Activated CD8-positive, alpha-beta memory T cell treated with anti-CD3 and anti-CD28 coated beads, Interleukin-2, amount 10 ng/mL, durations not matched to agents 7 days and 5 days (primary cell): ENCODE measurements around the gene CD2BP2. TPM values are rescaled to one million over a fixed set of nuclear protein-coding genes. Genes with fewer than 3 reads are reported as not detected.
"Not testable (repeated sequence)": the region's sequence is repeated elsewhere in the genome, so short reads cannot be mapped to it uniquely, and the experiment has no call there.

Experiments
- ATAC-seq: fragments of 150-1000 bp; cut with Tn5 transposase; one replicate; pipeline ENCODE4 v1.10.0; 2021; ENCODE audit warnings: moderate library complexity
- CTCF ChIA-PET: fragments of 350-600 bp; sonication (Branson Sonifier 250); formaldehyde crosslinking; loops from one replicate; lab custom pipeline; 2021; ENCODE audit warnings: antibody characterized with exemption; lab: Charles Lee
- DNase-seq: peaks from one replicate; pipeline ENCODE4 v3.0.0-alpha.2; 2020
- H3K27ac Mint-ChIP-seq: one replicate; pipeline ENCODE4 v1.8.0; 2021; ENCODE audit warnings: mild to moderate bottlenecking, mixed read lengths
- H3K27me3 Mint-ChIP-seq: one replicate; pipeline ENCODE4 v1.8.0; 2021; ENCODE audit warnings: mixed read lengths
- H3K36me3 Mint-ChIP-seq: one replicate; pipeline ENCODE4 v1.8.0; 2021; ENCODE audit warnings: mild to moderate bottlenecking, mixed read lengths
- H3K4me1 Mint-ChIP-seq: one replicate; pipeline ENCODE4 v1.8.0; 2021; ENCODE audit warnings: mixed read lengths
- H3K4me3 Mint-ChIP-seq: one replicate; pipeline ENCODE4 v1.8.0; 2021; ENCODE audit warnings: mild to moderate bottlenecking, moderate library complexity, mixed read lengths
- H3K9me3 Mint-ChIP-seq: one replicate; pipeline ENCODE4 v1.8.0; 2022; ENCODE audit warnings: low read depth, mixed read lengths
- total RNA-seq, 2 experiments: library from RNA; stranded (reverse); gene quantifications; one replicate each; pipeline ENCODE4 v1.2.3, GENCODE V29; 2021

CD2BP2 gene
- total RNA-seq, 2 experiments from 2014 or later, result 70.0 to 94.9 TPM

DNA sequence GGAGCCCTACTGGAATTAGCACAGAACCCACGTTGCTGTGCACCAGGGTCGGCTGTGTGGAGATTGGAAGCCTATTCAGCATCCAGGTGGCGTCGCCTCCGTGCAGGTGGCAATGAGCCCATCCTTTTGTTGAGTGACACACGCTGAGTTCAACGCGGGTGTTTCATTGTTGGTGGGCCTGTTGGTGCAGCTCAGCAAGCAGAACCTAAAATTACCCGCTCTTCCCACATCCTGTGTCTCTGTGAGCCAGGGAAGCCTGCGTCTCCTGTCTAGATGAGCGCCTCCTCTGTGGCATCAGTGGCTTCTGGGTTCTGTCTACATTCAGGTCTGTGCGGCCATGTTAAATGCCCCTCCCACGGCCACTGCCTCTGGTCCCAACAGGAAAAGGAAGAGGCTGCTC is 14.5 kb downstream of the CD2BP2 start:
- DNase-seq (no peak), ATAC-seq (peak; percentile 28)
- CTCF ChIA-PET, result interaction anchor here (3.0 kb wide), 1 partner anchor 69 kb away, joined by 9 read pairs; no protein-coding TSS in a partner anchor
- H3K4me1 Mint-ChIP-seq, result peaks cover 17% of the 10 kb centered on the region
- H3K27ac Mint-ChIP-seq, result peak overlapping the region; percentile 28
- H3K4me3 Mint-ChIP-seq, result no peak overlapping the region
- H3K9me3 Mint-ChIP-seq, result no peaks in the 10 kb centered on the region
- H3K27me3 Mint-ChIP-seq, result no peaks in the 10 kb centered on the region
- no peaks in the 10 kb centered on the region for H3K36me3 Mint-ChIP-seq

DNA sequence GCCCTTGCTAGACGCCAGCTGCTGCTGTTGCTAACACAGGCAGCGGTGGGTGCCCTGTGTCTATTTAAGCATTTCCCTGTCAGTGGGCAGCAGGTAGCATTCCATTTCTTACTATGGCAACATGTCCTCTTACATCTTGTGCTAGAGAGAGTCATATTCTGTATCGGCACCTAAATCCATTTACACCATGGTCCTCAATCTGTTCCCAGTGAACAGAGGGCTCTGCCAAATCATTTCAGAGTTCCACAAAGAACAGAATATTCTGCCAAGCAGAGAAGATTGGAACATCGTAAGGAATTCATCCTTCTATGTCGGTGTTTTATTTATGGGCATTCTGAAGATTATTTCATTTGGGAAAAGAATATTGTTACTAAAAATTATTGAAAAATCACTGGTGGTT is 16.4 kb downstream of the CD2BP2 start:
- DNase-seq, CTCF ChIA-PET, H3K27me3 Mint-ChIP-seq, H3K36me3 Mint-ChIP-seq, H3K27ac Mint-ChIP-seq, H3K4me3 Mint-ChIP-seq, H3K9me3 Mint-ChIP-seq, ATAC-seq: not testable (repeated sequence)
- H3K4me1 Mint-ChIP-seq, result peaks cover 19% of the 10 kb centered on the region

DNA sequence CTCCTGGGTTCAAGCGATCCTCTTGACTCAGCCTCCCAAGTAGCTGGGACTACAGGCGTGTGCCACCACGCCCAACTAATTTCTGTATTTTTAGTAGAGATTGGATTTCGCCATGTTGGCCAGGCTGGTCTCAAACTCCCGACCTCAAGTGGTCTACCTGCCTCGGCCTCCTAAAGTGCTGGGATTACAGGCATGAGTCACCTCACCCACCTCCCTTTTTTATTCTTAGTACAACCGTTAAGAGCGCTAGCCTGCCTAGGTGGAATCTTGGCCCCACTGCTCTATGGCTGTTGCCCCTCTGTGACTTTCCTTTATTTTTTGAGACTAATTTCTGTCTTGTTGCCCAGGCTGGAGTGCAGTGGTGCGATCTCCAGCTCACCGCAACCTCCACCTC is 17.1 kb downstream of the CD2BP2 start:
- CTCF ChIA-PET, H3K9me3 Mint-ChIP-seq, H3K27ac Mint-ChIP-seq, H3K27me3 Mint-ChIP-seq, H3K36me3 Mint-ChIP-seq, H3K4me3 Mint-ChIP-seq, DNase-seq, ATAC-seq: not testable (repeated sequence)
- H3K4me1 Mint-ChIP-seq, result peaks cover 19% of the 10 kb centered on the region

DNA sequence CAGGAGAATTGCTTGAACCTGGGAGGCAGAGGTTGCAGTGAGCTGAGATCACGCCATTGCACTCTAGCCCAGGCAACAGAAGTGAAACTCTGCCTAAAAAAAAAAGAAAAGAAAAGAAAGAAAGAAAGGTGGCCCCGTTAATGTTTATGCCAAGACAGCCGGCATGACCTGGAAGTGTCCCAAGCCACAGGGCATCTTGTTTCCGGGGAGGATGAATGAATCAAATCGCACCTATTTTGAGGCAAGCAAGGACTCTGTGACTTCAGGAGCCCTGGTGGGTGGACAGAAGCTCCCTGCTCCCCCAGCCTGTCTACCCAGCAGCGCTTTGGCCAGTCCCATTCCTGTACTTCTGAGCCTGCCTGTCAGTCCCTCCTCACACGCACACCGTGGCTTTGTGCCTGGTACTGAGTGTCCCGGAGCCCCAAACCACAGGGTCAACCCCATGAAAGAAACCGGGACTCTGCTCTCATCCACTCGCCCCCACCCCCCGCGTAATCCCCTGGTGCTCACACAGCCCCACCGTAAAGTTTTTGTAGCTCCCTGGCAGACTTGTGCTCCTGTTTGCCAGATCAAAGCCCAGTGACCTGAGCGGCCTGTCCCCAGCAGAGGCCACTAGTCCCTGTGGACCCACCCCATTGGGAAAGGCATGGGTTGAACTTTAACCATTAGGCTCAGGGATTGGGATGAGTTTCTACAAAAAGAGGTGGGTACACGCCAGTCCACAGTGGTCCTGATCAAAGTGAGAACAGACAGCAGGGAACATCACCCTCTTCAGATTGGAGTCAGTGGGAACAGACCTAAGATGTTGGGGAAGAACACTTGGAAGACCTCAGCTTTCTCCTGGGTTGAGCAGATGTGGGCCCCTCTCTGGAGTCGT is 19.3 kb downstream of the CD2BP2 start:
- H3K9me3 Mint-ChIP-seq, result no peaks in the 10 kb centered on the region
- DNase-seq (peak; percentile 56), ATAC-seq (peak; percentile 1)
- H3K27me3 Mint-ChIP-seq, result no peaks in the 10 kb centered on the region
- peaks cover 1% of the 10 kb centered on the region for H3K36me3 Mint-ChIP-seq
- H3K4me3 Mint-ChIP-seq, result peak overlapping the region; percentile 75
- CTCF ChIA-PET, result interaction anchor here (1.0 to 1.8 kb wide), 4 partner anchors 9 to 74 kb away, joined by 4 to 6 read pairs (median 4); no protein-coding TSS in a partner anchor
- H3K27ac Mint-ChIP-seq, result peak overlapping the region; percentile 78
- H3K4me1 Mint-ChIP-seq, result peaks cover 21% of the 10 kb centered on the region

DNA sequence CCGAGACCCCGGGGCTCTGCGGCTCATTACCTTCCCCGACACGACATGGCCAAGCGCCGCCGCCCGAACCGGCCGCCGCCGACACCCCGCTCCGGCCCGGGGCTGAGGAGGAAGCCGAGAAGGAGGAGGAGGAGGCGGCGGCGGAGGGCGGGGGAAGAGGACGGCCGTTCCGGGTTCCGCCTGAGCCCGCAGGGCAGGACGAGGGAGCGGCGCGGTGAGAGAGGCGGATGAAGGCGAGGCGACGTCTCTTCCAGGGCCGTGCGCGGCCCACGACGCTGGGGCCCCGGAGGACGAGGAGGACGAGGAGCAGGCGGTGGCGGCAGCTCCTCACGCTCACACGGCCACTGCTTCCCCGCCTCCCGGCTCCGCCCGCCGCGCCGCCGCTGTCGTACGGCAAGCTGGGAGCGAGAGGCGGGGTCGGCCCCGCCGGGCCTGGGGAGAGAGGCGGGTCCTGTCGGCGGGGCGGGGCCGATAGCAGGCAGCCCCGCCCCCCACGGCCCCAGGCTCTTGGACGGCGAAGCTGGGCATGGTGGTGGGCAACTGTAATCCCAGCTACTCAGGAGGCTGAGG is 20.0 kb downstream of the CD2BP2 start:
- peak; percentile 83 for ATAC-seq

DNA sequence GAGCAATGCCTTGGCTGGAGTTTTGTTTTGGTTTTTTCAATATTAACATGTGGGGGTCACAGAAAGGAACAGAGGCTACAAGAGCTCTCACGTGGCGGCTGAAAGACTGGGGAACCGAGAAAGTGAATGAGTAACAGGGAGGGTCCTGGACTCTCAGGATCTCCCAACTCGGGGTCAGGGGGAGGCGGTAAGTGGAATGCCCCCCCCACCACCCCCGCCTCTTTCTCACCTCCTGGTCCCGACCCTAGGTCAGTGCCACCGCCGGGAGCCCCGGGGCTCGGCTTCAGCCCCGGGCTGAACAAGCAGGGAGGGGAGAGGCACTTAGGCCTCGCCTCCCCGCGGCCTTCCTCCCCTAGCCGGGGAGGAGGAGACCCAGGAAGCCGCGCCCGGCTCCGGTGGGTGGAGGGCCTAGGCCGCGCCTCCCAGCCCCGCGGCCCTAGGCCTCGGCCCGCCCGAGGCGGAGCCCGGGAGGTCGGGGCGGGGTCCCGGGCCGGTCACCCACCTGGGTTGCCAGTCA is 20.6 kb downstream of the CD2BP2 start:
- H3K27me3 Mint-ChIP-seq, H3K36me3 Mint-ChIP-seq, H3K9me3 Mint-ChIP-seq: not testable (repeated sequence)
- H3K4me3 Mint-ChIP-seq, result peak overlapping the region; percentile 89
- DNase-seq (peak; percentile 93), ATAC-seq (peak; percentile 93)
- peak overlapping the region; percentile 87 for H3K27ac Mint-ChIP-seq
- peaks cover 21% of the 10 kb centered on the region for H3K4me1 Mint-ChIP-seq
- CTCF ChIA-PET, result interaction anchor here (1.0 to 1.8 kb wide), 2 partner anchors 10 to 75 kb away, joined by 4 to 6 read pairs; no protein-coding TSS in a partner anchor

More for the DNA sequence above, 20.0 kb downstream of the CD2BP2 start:
- peak overlapping the region; percentile 87 for H3K27ac Mint-ChIP-seq
- H3K27me3 Mint-ChIP-seq, H3K36me3 Mint-ChIP-seq, H3K9me3 Mint-ChIP-seq: not testable (repeated sequence)
- H3K4me1 Mint-ChIP-seq, result peaks cover 20% of the 10 kb centered on the region
- peak overlapping the region; percentile 75 for H3K4me3 Mint-ChIP-seq
- CTCF ChIA-PET, result interaction anchor here (1.0 to 1.8 kb wide), 4 partner anchors 10 to 74 kb away, joined by 4 to 6 read pairs (median 4); no protein-coding TSS in a partner anchor
- DNase-seq, result peak; percentile 88

DNA sequence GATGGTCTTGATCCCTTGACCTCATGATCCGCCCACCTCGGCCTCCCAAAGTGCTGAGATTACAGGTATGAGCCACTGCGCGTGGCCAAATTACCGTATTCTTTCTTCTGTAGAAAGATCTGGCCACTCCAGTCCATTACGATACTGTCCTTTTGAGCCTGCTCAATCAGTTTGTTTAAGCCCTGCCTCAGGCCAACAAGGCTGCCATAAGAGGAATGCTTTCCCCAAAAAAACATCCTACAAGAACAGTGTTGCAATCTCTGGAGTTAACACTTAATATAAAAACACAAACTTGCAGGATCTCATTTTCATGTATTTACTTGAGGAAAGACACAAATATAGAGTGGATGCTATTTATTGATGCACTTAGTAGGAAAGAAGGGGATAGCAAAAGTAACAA is 30.9 kb downstream of the CD2BP2 start:
- CTCF ChIA-PET, H3K4me3 Mint-ChIP-seq, H3K9me3 Mint-ChIP-seq, ATAC-seq, H3K27me3 Mint-ChIP-seq, H3K27ac Mint-ChIP-seq, DNase-seq, H3K36me3 Mint-ChIP-seq: not testable (repeated sequence)
- H3K4me1 Mint-ChIP-seq, result peaks cover 15% of the 10 kb centered on the region

DNA sequence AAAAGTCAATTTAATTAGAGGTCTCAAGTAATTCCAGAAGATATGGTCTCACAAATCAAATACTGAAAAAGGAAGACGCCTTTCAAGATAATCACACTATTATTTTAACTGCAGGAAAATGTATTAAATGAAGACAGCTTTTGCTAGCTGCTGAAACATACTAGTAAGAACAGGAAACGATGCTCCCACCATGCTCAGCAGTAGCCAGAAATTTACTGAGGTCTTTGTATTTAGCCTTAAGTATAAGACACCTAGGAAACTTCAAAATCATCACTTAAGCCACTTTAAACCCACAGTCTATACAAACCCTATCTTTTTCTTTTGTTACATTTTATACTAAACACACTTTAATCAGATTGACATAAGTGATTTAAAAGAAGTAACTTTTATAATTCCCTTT is 36.5 kb downstream of the CD2BP2 start:
- H3K4me1 Mint-ChIP-seq, H3K9me3 Mint-ChIP-seq, H3K4me3 Mint-ChIP-seq, DNase-seq, ATAC-seq, CTCF ChIA-PET, H3K27me3 Mint-ChIP-seq, H3K27ac Mint-ChIP-seq, H3K36me3 Mint-ChIP-seq: not testable (repeated sequence)

DNA sequence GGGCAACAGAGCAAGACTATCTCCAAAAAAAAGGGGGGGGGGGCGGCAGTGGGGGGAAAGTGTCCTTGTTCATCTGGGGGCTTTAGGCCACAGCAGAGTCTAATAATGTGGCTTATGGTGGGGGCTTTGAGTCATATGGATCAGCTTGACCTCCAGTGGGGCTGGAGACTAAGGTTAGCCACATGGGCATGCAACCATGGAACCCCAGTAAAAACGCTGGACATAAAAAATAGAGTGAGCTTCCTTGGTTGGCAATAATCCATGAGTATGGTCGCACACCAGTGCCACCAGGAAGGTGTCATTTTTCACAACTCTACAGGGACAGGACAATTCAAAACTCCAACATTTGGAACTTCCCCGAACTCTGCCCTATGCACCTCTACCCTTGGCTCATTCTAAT is 44.2 kb downstream of the CD2BP2 start:
- ATAC-seq, CTCF ChIA-PET, H3K27me3 Mint-ChIP-seq, H3K27ac Mint-ChIP-seq, H3K9me3 Mint-ChIP-seq, H3K36me3 Mint-ChIP-seq, H3K4me3 Mint-ChIP-seq, DNase-seq: not testable (repeated sequence)
- peaks cover 13% of the 10 kb centered on the region for H3K4me1 Mint-ChIP-seq

DNA sequence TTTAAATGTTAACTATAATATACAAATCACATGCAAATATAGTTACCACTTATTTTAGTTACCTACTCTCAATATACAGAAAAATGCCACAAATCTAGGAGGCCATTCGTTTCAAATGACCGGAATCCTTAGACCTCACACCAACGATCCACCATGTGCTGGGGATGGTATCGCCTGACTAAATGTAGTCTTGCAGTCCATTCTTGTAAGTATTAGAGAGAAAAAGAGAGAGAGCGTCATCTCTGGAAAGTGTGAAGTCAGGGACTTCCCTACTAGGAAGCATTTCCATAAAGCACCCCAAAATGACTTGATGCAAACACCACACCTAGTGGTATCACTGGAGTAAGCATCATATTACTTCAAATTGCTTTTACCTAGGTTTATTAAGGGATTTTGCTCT is 45.9 kb downstream of the CD2BP2 start:
- DNase-seq, H3K27me3 Mint-ChIP-seq, ATAC-seq, H3K9me3 Mint-ChIP-seq, H3K4me3 Mint-ChIP-seq, H3K36me3 Mint-ChIP-seq, H3K27ac Mint-ChIP-seq, CTCF ChIA-PET: not testable (repeated sequence)
- H3K4me1 Mint-ChIP-seq, result peaks cover 12% of the 10 kb centered on the region

Other genes with a start within 250 kb of the CD2BP2 start
- 10 to 100 TPM in 1 of 2 experiments, 1 to 10 TPM in 1; 8.1 to 19.5 TPM for gene GDPD3, start 241.8 kb downstream of the CD2BP2 start, total RNA-seq
- 10 to 100 TPM; 67.1 to 95.1 TPM for gene MAPK3, start 232.1 kb downstream of the CD2BP2 start, total RNA-seq
- gene CORO1A, start 171.7 kb downstream of the CD2BP2 start, total RNA-seq, result 1,000 to 10,000 TPM; 1,639 to 1,875 TPM
- gene BOLA2B, start 161.6 kb downstream of the CD2BP2 start, total RNA-seq, result 100 to 1,000 TPM; 210 to 238 TPM
- gene SLX1A, start 161.4 kb downstream of the CD2BP2 start, total RNA-seq, result 100 to 1,000 TPM; 109 to 121 TPM
- 10 to 100 TPM; 23.4 to 29.6 TPM for gene SULT1A3, start 156.1 kb downstream of the CD2BP2 start, total RNA-seq
- 10 to 100 TPM; 12.8 to 23.8 TPM for gene NPIPB13, start 106.8 kb downstream of the CD2BP2 start, total RNA-seq
- 10 to 100 TPM; 84.1 to 87.3 TPM for gene TBC1D10B, start 15.2 kb upstream of the CD2BP2 start, total RNA-seq
- 1 to 10 TPM in 1 of 2 experiments, not detected in 1; 1.0 TPM for gene MYL11, start 19.5 kb upstream of the CD2BP2 start, total RNA-seq
- gene SEPTIN1, start 27.3 kb upstream of the CD2BP2 start, total RNA-seq, result 100 to 1,000 TPM; 259 to 278 TPM
- gene ZNF48, start 40.1 kb upstream of the CD2BP2 start, total RNA-seq, result 10 to 100 TPM; 13.7 to 15.6 TPM
- gene ZNF771, start 52.3 kb upstream of the CD2BP2 start, total RNA-seq, result 1 to 10 TPM; 4.9 to 5.4 TPM
- gene DCTPP1, start 74.7 kb upstream of the CD2BP2 start, total RNA-seq, result 100 to 1,000 TPM in 1 of 2 experiments, 10 to 100 TPM in 1; 72.0 to 108 TPM
- gene SEPHS2, start 90.6 kb upstream of the CD2BP2 start, total RNA-seq, result 10 to 100 TPM; 63.3 to 92.9 TPM
- gene ITGAL, start 117.4 kb upstream of the CD2BP2 start, total RNA-seq, result 100 to 1,000 TPM; 566 to 685 TPM
- 10 to 100 TPM in 1 of 2 experiments, 1 to 10 TPM in 1; 6.2 to 10.3 TPM for gene ZNF768, start 171.3 kb upstream of the CD2BP2 start, total RNA-seq
- gene ZNF747, start 179.6 kb upstream of the CD2BP2 start, total RNA-seq, result 10 to 100 TPM; 11.3 to 13.2 TPM
- 10 to 100 TPM; 14.0 to 15.6 TPM for gene ZNF764, start 203.1 kb upstream of the CD2BP2 start, total RNA-seq
- 10 to 100 TPM; 14.5 to 14.7 TPM for gene ZNF688, start 216.4 kb upstream of the CD2BP2 start, total RNA-seq
- gene ZNF785, start 230.4 kb upstream of the CD2BP2 start, total RNA-seq, result 10 to 100 TPM; 18.9 to 21.2 TPM